Trophoblast cell (in vitro differentiated cells and primary cell): ENCODE data around the gene DNAI7.

Source experiments
- DNase-seq, 2 donors: peaks; one replicate each; pipeline ENCODE4 v3.0.0-alpha.2; 2016
- H2AFZ ChIP-seq: 2 replicates; pipeline ENCODE4 v1.6.1; 2013; ENCODE audit warnings: low read length, moderate library complexity, mild to moderate bottlenecking; ENCODE audit not compliant: insufficient read depth, poor library complexity
- H2AK5ac ChIP-seq: 2 replicates; pipeline ENCODE4 v1.6.1; 2013; ENCODE audit warnings: mild to moderate bottlenecking, low read length
- H2BK120ac ChIP-seq: 2 replicates; pipeline ENCODE4 v1.6.1; 2013; ENCODE audit warnings: low read length, mild to moderate bottlenecking, moderate library complexity; ENCODE audit not compliant: insufficient read depth, poor library complexity
- H2BK12ac ChIP-seq: 2 replicates; pipeline ENCODE4 v1.6.1; 2013; ENCODE audit warnings: mild to moderate bottlenecking, low read length, moderate library complexity
- H2BK5ac ChIP-seq: 2 replicates; pipeline ENCODE4 v1.6.1; 2013; ENCODE audit warnings: low read length, low read depth, moderate library complexity, mild to moderate bottlenecking; ENCODE audit not compliant: poor library complexity
- H3K14ac ChIP-seq: 2 replicates; pipeline ENCODE4 v1.6.1; 2013; ENCODE audit warnings: mild to moderate bottlenecking, low read length
- H3K18ac ChIP-seq: 2 replicates; pipeline ENCODE4 v1.6.1; 2013; ENCODE audit warnings: mild to moderate bottlenecking, low read length
- H3K23ac ChIP-seq: 2 replicates; pipeline ENCODE4 v1.6.1; 2013; ENCODE audit warnings: low read length
- H3K27ac ChIP-seq: 2 replicates; pipeline ENCODE4 v1.5.1; 2013; ENCODE audit warnings: low read depth, mild to moderate bottlenecking, inconsistent platforms, low read length, moderate library complexity
- H3K27me3 ChIP-seq: 2 replicates; pipeline ENCODE4 v1.6.1; 2013; ENCODE audit warnings: inconsistent platforms, mild to moderate bottlenecking, low read length, moderate library complexity; ENCODE audit not compliant: insufficient read depth
- H3K36me3 ChIP-seq, 2 experiments: 1 replicate in 1 of 2; 2 replicates in 1 of 2; pipeline ENCODE4 v1.6.1; 2013; ENCODE audit warnings: low read length in 2 of 2, mild to moderate bottlenecking in 2 of 2, moderate library complexity in 1 of 2; ENCODE audit not compliant: insufficient read depth in 2 of 2, control insufficient read depth in 1 of 2
- H3K4ac ChIP-seq: 2 replicates; pipeline ENCODE4 v1.6.1; 2013; ENCODE audit warnings: low read depth, mild to moderate bottlenecking, low read length, moderate library complexity
- H3K4me1 ChIP-seq, 2 experiments: 1 replicate in 1 of 2; 2 replicates in 1 of 2; pipeline ENCODE4 v1.6.1; 2013; ENCODE audit warnings: low read length in 2 of 2, mild to moderate bottlenecking in 2 of 2, moderate library complexity in 1 of 2; ENCODE audit not compliant: insufficient read depth in 2 of 2, control insufficient read depth in 1 of 2
- H3K4me2 ChIP-seq: 2 replicates; pipeline ENCODE4 v1.6.1; 2013; ENCODE audit warnings: inconsistent platforms, mild to moderate bottlenecking, low read length, moderate library complexity
- H3K4me3 ChIP-seq: 2 replicates; pipeline ENCODE4 v1.5.1; 2013; ENCODE audit warnings: mild to moderate bottlenecking, low read depth, low read length, inconsistent platforms
- H3K79me1 ChIP-seq: one replicate; pipeline ENCODE4 v1.6.1; 2013; ENCODE audit warnings: low read length
- H3K79me2 ChIP-seq: 2 replicates; pipeline ENCODE4 v1.6.1; 2013; ENCODE audit warnings: low read length, mild to moderate bottlenecking; ENCODE audit not compliant: control insufficient read depth, insufficient read depth, poor library complexity
- H3K9ac ChIP-seq: 2 replicates; pipeline ENCODE4 v1.6.1; 2013; ENCODE audit warnings: mild to moderate bottlenecking, low read length
- H3K9me3 ChIP-seq: 2 replicates; pipeline ENCODE4 v1.6.1; 2013; ENCODE audit warnings: low read depth, mild to moderate bottlenecking, control low read depth, inconsistent platforms, low read length; ENCODE audit not compliant: insufficient read depth
- H4K12ac ChIP-seq: 2 replicates; pipeline ENCODE4 v1.6.1; 2013; ENCODE audit warnings: low read depth, mild to moderate bottlenecking, low read length, moderate library complexity
- H4K8ac ChIP-seq: 2 replicates; pipeline ENCODE4 v1.6.1; 2013; ENCODE audit warnings: low read depth, mild to moderate bottlenecking, low read length, moderate library complexity
- H4K91ac ChIP-seq: one replicate; pipeline ENCODE4 v1.6.1; 2013; ENCODE audit warnings: low read depth, mild to moderate bottlenecking, low read length, moderate library complexity
- WGBS: extraction: QIAGEN DNeasy Blood & Tissue Kit; methylation state at CpG from one replicate; pipeline ENCODE4 v1.1.7; 2013; ENCODE audit warnings: missing lambda C conversion rate; ENCODE audit not compliant: insufficient read length, insufficient coverage; ENCODE audit errors: extremely low coverage; 5-methylcytosine and 5-hydroxymethylcytosine counted together

Gene DNAI7

DNA sequence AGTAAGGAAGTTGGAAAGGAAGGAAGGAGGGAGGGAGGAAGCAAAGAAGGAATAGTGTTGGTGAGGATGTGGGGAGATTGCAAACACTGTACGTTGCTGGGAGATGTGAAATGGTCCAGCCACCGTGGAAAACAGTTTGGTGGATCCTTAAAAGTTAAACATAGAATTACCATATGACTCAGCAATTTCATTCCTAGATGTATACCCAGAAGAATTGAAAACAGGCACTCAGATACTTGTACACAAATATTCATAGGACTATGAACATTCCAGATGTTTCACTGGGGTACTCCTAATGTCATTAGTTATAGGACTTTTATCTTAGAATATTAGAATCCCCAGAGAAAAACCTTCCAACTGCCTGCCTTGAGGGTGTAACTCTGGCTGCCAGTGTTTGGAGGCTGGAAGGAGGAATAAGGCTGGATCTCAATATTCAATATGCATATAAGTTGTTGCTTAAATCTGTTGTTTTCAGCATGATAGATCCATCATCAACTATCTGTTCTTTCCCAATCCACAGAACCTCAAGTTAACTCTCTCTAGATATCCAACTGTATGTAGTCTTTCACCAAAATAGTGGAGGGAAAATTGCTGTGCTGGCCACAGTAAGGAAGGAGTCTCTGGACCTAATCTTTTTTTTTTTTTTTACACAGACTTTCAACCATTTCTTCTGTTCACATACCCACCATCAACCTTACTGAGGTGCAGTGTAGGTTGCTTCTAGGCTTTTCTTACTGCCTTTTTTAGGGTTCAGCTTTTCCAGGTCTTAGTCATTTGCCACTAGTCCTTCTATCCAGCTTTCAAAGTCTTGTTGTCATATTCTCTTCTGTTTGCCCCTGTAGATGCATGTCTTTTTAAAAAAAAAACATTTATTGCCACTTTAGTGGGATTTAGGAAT lies 94.5 kb downstream of the DNAI7 start:
- Histone ChIP-seq H3K36me3 (no peaks in the 10 kb centered on the region), H3K14ac (no peak overlapping the region), H3K4ac (no peak overlapping the region), H2AK5ac (no peak overlapping the region), H2BK12ac (no peak overlapping the region), H3K23ac (no peak overlapping the region), H3K9ac (no peak overlapping the region), H3K4me2 (no peak overlapping the region), H2AFZ (no peak overlapping the region), H3K79me1 (no peaks in the 10 kb centered on the region), H3K4me1 (no peaks in the 10 kb centered on the region), H3K9me3 (no peaks in the 10 kb centered on the region), H3K27ac (no peak overlapping the region), H4K91ac (no peak overlapping the region), H4K12ac (no peak overlapping the region), H3K18ac (no peak overlapping the region), H4K8ac (no peak overlapping the region), H2BK120ac (no peak overlapping the region), H2BK5ac (no peak overlapping the region), H3K79me2 (no peaks in the 10 kb centered on the region), H3K27me3 (no peaks in the 10 kb centered on the region), H3K4me3 (no peak overlapping the region)
- WGBS, result no CpG with 5 or more reads among the region's 2 CpGs
- DNase-seq, result no peak

DNA sequence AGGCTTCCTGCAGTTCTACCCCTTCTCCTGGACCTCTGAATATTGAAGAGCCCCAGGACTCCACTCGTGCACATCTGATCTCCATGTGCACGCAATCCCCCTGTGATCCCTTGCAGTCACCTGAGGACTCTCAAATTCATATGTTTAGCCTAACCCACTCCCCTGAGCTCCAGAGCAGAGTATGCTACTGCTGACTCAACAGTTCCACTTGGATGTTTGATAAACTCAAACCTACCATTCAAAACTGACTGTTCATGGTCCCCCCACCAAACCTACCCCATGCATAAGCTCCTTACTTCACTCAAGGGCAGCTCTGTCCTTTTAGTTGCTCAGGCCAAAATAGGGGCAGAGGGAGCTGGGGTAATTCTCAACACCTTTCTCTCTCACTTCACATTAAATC lies 96.0 kb downstream of the DNAI7 start:
- Histone ChIP-seq H2BK120ac (no peak overlapping the region), H3K9me3 (no peaks in the 10 kb centered on the region), H3K4ac (no peak overlapping the region), H3K79me1 (no peaks in the 10 kb centered on the region), H3K79me2 (no peaks in the 10 kb centered on the region), H2AK5ac (no peak overlapping the region), H3K18ac (no peak overlapping the region), H3K27ac (no peak overlapping the region), H3K9ac (no peak overlapping the region), H3K4me2 (no peak overlapping the region), H2AFZ (no peak overlapping the region), H2BK5ac (no peak overlapping the region), H4K91ac (no peak overlapping the region), H3K4me3 (no peak overlapping the region), H4K12ac (no peak overlapping the region), H3K36me3 (no peaks in the 10 kb centered on the region), H3K23ac (no peak overlapping the region), H2BK12ac (no peak overlapping the region), H4K8ac (no peak overlapping the region), H3K4me1 (no peaks in the 10 kb centered on the region), H3K27me3 (no peaks in the 10 kb centered on the region), H3K14ac (no peak overlapping the region)
- DNase-seq, result no peak
- no CpG with 5 or more reads among the region's 2 CpGs for WGBS

DNA sequence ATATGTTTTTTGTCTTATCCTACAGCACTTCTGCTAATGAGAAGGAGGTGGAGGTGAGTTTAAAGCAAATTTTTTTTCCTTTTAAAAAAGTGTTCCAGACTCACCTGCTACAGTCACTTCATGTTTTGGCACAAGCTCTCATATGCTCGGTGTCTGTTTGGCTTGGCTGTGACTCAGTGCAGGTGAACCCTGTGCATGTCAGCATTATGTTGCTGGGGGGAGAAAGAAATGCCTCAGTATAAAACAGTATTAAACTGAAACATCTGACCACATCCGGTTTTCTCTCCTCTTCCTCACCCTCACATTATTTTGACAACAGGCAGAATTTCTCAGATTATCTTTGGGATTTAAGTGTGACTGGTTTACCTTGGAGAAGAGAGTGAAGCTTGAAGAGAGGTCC lies 105.2 kb downstream of the DNAI7 start:
- Histone ChIP-seq H4K91ac (no peak overlapping the region), H3K4ac (no peak overlapping the region), H3K79me1 (no peaks in the 10 kb centered on the region), H3K4me3 (no peak overlapping the region), H3K27me3 (no peaks in the 10 kb centered on the region), H4K12ac (no peak overlapping the region), H3K18ac (no peak overlapping the region), H2BK5ac (no peak overlapping the region), H3K23ac (no peak overlapping the region), H2BK120ac (no peak overlapping the region), H2AK5ac (no peak overlapping the region), H2BK12ac (no peak overlapping the region), H2AFZ (no peak overlapping the region), H3K9ac (no peak overlapping the region), H4K8ac (no peak overlapping the region), H3K79me2 (no peaks in the 10 kb centered on the region), H3K4me1 (no peaks in the 10 kb centered on the region), H3K4me2 (no peak overlapping the region), H3K27ac (no peak overlapping the region), H3K36me3 (no peaks in the 10 kb centered on the region), H3K9me3 (no peaks in the 10 kb centered on the region), H3K14ac (no peak overlapping the region)
- no CpG with 5 or more reads among the region's 2 CpGs for WGBS
- no peak for DNase-seq

DNA sequence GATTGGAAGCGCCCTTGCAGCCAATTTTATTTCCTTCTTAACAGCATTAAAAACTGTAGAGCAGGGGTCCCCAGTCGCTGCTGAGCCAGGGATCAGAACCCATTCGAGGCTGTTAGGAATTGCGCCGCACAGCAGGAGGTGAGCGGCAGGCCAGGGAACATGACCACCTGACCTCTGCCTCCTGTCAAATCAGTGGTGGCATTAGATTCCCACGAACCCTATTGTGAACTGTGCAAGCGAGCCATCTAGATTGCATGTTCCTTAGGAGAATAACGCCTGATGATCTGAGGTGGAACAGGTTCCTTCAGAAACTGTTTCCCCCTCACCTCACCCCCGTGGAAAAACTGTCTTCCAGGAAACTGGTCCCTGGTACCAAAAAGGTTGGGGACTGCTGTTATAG lies 107.4 kb downstream of the DNAI7 start:
- H4K91ac ChIP-seq, result no peak overlapping the region
- H3K23ac ChIP-seq, result no peak overlapping the region
- H3K14ac ChIP-seq, result no peak overlapping the region
- H2BK12ac ChIP-seq, result no peak overlapping the region
- H2BK5ac ChIP-seq, result no peak overlapping the region
- H3K79me2 ChIP-seq, result no peaks in the 10 kb centered on the region
- no peak overlapping the region for H2AK5ac ChIP-seq
- H2AFZ ChIP-seq, result no peak overlapping the region
- H3K36me3 ChIP-seq, result no peaks in the 10 kb centered on the region
- H3K4me2 ChIP-seq, result no peak overlapping the region
- H3K9me3 ChIP-seq, result no peaks in the 10 kb centered on the region
- no peak overlapping the region for H2BK120ac ChIP-seq
- no peaks in the 10 kb centered on the region for H3K79me1 ChIP-seq
- no peak overlapping the region for H3K4me3 ChIP-seq
- no peaks in the 10 kb centered on the region for H3K27me3 ChIP-seq
- H4K8ac ChIP-seq, result no peak overlapping the region
- no peak overlapping the region for H3K18ac ChIP-seq
- WGBS, result no CpG with 5 or more reads among the region's 10 CpGs
- no peak overlapping the region for H4K12ac ChIP-seq
- H3K4ac ChIP-seq, result no peak overlapping the region
- DNase-seq, result no peak
- no peak overlapping the region for H3K27ac ChIP-seq
- no peaks in the 10 kb centered on the region for H3K4me1 ChIP-seq
- H3K9ac ChIP-seq, result no peak overlapping the region
